Spleen (tissue), 7 donors: ENCODE results near the gene DCAF5.

Experiments
- CTCF ChIP-seq, 11 experiments: fragments of 200-600 bp in 7 of 11; fragments of 450-650 bp in 4 of 11; sonication (generic) in 4 of 11; IDR thresholded peaks in 8 of 11; conservative IDR thresholded peaks in 3 of 11; 1 replicate in 7 of 11; 2 replicates in 4 of 11; pipeline versions ENCODE4 v1.4.0 to v1.8.0; 2016 to 2021; ENCODE audit warnings: antibody characterized with exemption in 11 of 11, inconsistent platforms in 4 of 11, mild to moderate bottlenecking in 1 of 11
- POLR2A ChIP-seq, 3 donors: fragments of 450-650 bp; IDR thresholded peaks; one replicate each; pipeline ENCODE4 v1.5.1; 2017; ENCODE audit warnings: antibody characterized with exemption in 3 of 3, mild to moderate bottlenecking in 1 of 3
- donor health status: DM: no; HTN: no; CAD: no; lungs with moderate emphysema.
- donor health status: DM: no; HTN: no; CAD: no.
- donor health status: DM: no; HTN: no; CAD: no.

DNA sequence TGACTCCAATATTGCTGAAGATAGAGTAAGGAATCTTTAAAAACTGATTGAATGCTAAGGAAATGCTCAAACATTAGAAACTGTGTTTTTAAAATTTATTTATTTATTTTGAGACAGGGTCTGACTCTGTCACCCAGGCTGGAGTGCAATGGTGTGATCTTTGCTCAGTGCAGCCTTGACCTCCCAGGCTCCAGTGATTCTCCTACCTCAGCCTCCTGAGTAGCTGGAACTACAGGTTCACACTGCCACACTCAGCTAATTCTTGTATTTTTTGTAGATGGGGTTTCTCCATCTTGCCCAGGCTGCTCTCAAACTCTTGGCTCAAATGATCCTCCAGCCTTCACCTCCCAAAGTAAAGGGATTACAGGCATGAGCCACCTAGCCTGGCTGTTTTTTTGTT lies 3.3 kb upstream of the DCAF5 start:
- TF ChIP-seq CTCF (IDR thresholded peaks at IDR 0.05 in 8 of 11, conservative IDR thresholded peaks at IDR 0.05 in 3 of 11) = no peak
- TF ChIP-seq POLR2A (IDR thresholded peaks at IDR 0.05) = no peak
